ENCODE measurements around the gene FOXK2. TPM values are rescaled to one million over a fixed set of nuclear protein-coding genes. Genes with fewer than 3 reads are reported as not detected.

The FOXK2 gene
- total and polyA plus RNA-seq, 2 donors (not counting 1 experiment from before 2014, with no cell fraction given), result 19.7 to 62.7 TPM

DNA sequence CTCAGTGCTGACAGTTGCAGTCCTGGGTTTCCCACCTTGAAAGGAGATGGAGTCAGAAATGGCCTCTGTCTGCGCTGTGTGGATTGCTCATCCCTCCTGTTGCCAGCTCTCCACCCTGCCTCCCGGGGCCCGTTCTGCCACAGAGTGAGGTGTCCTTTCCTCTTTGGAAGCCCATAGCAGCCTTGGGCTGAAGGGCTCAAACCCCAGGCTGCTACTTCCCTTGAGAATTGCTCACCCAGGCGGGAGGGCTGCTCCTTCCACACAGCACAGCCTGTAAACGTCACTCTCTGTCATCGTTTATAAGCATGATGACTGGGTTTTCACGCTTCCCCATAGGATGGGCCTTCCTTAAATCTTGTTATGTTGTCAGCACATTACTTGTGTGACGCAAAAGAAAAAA, 62.7 kb downstream of the FOXK2 start:
- Mint-ChIP-seq H3K9me3 (ENCODE audit: insufficient read depth) (no peaks in the 10 kb centered on the region), H3K27me3 (no peaks in the 10 kb centered on the region), H3K4me1 (peaks cover 8% of the 10 kb centered on the region), H3K4me3 (no peak overlapping the region), H3K27ac (no peak overlapping the region)
- intact Hi-C loops (cut with micrococcal nuclease), result no loop called here
- Histone ChIP-seq H3K27ac (ENCODE audit: low read length in 2 of 2) (no peak overlapping the region), H3K9me3 (ENCODE audit: control extremely low read depth in 1 of 3, control insufficient read depth in 2 of 3, insufficient read depth in 1 of 3, low read length in 2 of 3) (peaks cover 0 to under 1% (median 0%) of the 10 kb centered on the region in 3 donors), H3K36me3 (replicated peaks in 1 of 2; ENCODE audit: control extremely low read depth in 1 of 2, control insufficient read depth in 1 of 2, extremely low read depth in 1 of 2, insufficient read depth in 2 of 2, low read length in 1 of 2) (peaks cover 0 to 28% of the 10 kb centered on the region in 2 experiments), H3K27me3 (replicated peaks in 1 of 4; ENCODE audit: control extremely low read depth in 1 of 4, control insufficient read depth in 3 of 4, insufficient read depth in 4 of 4, low read length in 3 of 4) (no peaks in the 10 kb centered on the region), H3K4me2 (replicated peaks; ENCODE audit: low read depth, low read length, poor library complexity, severe bottlenecking) (no peak overlapping the region), H3K79me2 (ENCODE audit: control insufficient read depth, insufficient read depth, low read length) (no peaks in the 10 kb centered on the region), H3K9ac (ENCODE audit: low read length) (no peak overlapping the region), H3K4me1 (ENCODE audit: control insufficient read depth in 2 of 2, insufficient read depth in 2 of 2, low read length in 2 of 2) (peaks cover 3% of the 10 kb centered on the region in 2 donors), H3K4me3 (ENCODE audit: control extremely low read depth in 1 of 5, extremely low read depth in 1 of 5, insufficient read depth in 1 of 5, low read depth in 2 of 5, low read length in 4 of 5) (no peak overlapping the region), H2AFZ (ENCODE audit: insufficient read depth, low read depth, low read length, poor library complexity, severe bottlenecking) (no peak overlapping the region), H4K20me1 (ENCODE audit: control insufficient read depth, insufficient read depth, low read length, poor library complexity, severe bottlenecking) (no peaks in the 10 kb centered on the region)
- ChIA-PET CTCF (no interaction called here), POLR2A (no interaction called here)
- DNase-seq (no peak), ATAC-seq (ENCODE audit: low read depth) (no peak)
- 94% methylated on average over 7 of the region's 8 CpGs for WGBS (ENCODE audit: insufficient coverage)
- TF ChIP-seq EZH2 (IDR thresholded peaks at IDR 0.05; ENCODE audit: borderline replicate concordance, insufficient read depth, low read depth, low read length, poor library complexity, severe bottlenecking), result no peak

GRCh38 chr17:82582709-82583108, 63.2 kb downstream of the FOXK2 start:
- no peak for TF ChIP-seq EZH2 (IDR thresholded peaks at IDR 0.05; ENCODE audit: borderline replicate concordance, insufficient read depth, low read depth, low read length, poor library complexity, severe bottlenecking)
- TF ChIP-seq, protein P1, sequence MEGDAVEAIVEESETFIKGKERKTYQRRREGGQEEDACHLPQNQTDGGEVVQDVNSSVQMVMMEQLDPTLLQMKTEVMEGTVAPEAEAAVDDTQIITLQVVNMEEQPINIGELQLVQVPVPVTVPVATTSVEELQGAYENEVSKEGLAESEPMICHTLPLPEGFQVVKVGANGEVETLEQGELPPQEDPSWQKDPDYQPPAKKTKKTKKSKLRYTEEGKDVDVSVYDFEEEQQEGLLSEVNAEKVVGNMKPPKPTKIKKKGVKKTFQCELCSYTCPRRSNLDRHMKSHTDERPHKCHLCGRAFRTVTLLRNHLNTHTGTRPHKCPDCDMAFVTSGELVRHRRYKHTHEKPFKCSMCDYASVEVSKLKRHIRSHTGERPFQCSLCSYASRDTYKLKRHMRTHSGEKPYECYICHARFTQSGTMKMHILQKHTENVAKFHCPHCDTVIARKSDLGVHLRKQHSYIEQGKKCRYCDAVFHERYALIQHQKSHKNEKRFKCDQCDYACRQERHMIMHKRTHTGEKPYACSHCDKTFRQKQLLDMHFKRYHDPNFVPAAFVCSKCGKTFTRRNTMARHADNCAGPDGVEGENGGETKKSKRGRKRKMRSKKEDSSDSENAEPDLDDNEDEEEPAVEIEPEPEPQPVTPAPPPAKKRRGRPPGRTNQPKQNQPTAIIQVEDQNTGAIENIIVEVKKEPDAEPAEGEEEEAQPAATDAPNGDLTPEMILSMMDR (IDR thresholded peaks at IDR 0.05), result no peak
- intact Hi-C loops (cut with micrococcal nuclease), result no loop called here

More at GRCh38 chr17:82582709-82583108, 63.2 kb downstream of the FOXK2 start:
- Histone ChIP-seq H3K4me2 (replicated peaks; ENCODE audit: low read depth, low read length, poor library complexity, severe bottlenecking) (no peak overlapping the region), H4K20me1 (ENCODE audit: control insufficient read depth, insufficient read depth, low read length, poor library complexity, severe bottlenecking) (no peaks in the 10 kb centered on the region), H3K9ac (ENCODE audit: low read length) (no peak overlapping the region), H3K4me1 (ENCODE audit: control insufficient read depth in 2 of 2, insufficient read depth in 2 of 2, low read length in 2 of 2) (peaks cover 3 to 6% of the 10 kb centered on the region in 2 donors), H3K4me3 (ENCODE audit: control extremely low read depth in 1 of 5, extremely low read depth in 1 of 5, insufficient read depth in 1 of 5, low read depth in 2 of 5, low read length in 4 of 5) (no peak overlapping the region), H3K36me3 (replicated peaks in 1 of 2; ENCODE audit: control extremely low read depth in 1 of 2, control insufficient read depth in 1 of 2, extremely low read depth in 1 of 2, insufficient read depth in 2 of 2, low read length in 1 of 2) (peaks cover 0 to 33% of the 10 kb centered on the region in 2 experiments), H2AFZ (ENCODE audit: insufficient read depth, low read depth, low read length, poor library complexity, severe bottlenecking) (no peak overlapping the region), H3K27me3 (replicated peaks in 1 of 4; ENCODE audit: control extremely low read depth in 1 of 4, control insufficient read depth in 3 of 4, insufficient read depth in 4 of 4, low read length in 3 of 4) (no peaks in the 10 kb centered on the region), H3K9me3 (ENCODE audit: control extremely low read depth in 1 of 3, control insufficient read depth in 2 of 3, insufficient read depth in 1 of 3, low read length in 2 of 3) (peaks cover 0 to 3% (median 0%) of the 10 kb centered on the region in 3 donors), H3K79me2 (ENCODE audit: control insufficient read depth, insufficient read depth, low read length) (no peaks in the 10 kb centered on the region), H3K27ac (ENCODE audit: low read length in 2 of 2) (no peak overlapping the region)
- CTCF ChIA-PET, result no interaction called here
- 98% methylated on average over 5 of the region's 11 CpGs for WGBS (ENCODE audit: insufficient coverage)
- Mint-ChIP-seq H3K9me3 (ENCODE audit: insufficient read depth) (no peaks in the 10 kb centered on the region), H3K27ac (no peak overlapping the region), H3K27me3 (no peaks in the 10 kb centered on the region), H3K4me3 (no peak overlapping the region), H3K4me1 (peaks cover 11% of the 10 kb centered on the region)
- ATAC-seq (ENCODE audit: low read depth), result no peak
- no peak for DNase-seq
- POLR2A ChIA-PET, result no interaction called here

Data from B cell (primary cell).